HG03175 (cell line): Measurements from ENCODE around the gene MED15.
"Not testable (repeated sequence)": the region's sequence is repeated elsewhere in the genome, so short reads cannot be mapped to it uniquely, and the experiment has no call there.

ENCODE experiments used
- ATAC-seq: cut with Tn5 transposase; IDR thresholded peaks from one replicate; pipeline ENCODE4 v1.9.1; 2021; ENCODE audit warnings: mild to moderate bottlenecking, moderate library complexity; ENCODE audit not compliant: unreplicated experiment

MED15 gene

GRCh38 chr22:20507253-20508066 lies at the start of gene MED15:
Gene MED15, plus strand, starts transcription at chr22:20507610. Its CDS starts 69 bp downstream, at chr22:20507679.
- peak; percentile 88 for ATAC-seq

GRCh38 chr22:20458530-20459151 lies 48.8 kb upstream of the MED15 start:
- ATAC-seq: no peak

GRCh38 chr22:20459152-20459542 lies 48.3 kb upstream of the MED15 start:
- no peak for ATAC-seq

- no peak for ATAC-seq
Observed at GRCh38 chr22:20459862-20460261, 47.5 kb upstream of the MED15 start.

GRCh38 chr22:20463324-20464095 lies 43.9 kb upstream of the MED15 start:
- ATAC-seq: no peak

- ATAC-seq: no peak
Observed at GRCh38 chr22:20464096-20464614, 43.3 kb upstream of the MED15 start.

GRCh38 chr22:20464912-20465758 lies 42.3 kb upstream of the MED15 start:
- ATAC-seq: no peak

GRCh38 chr22:20465759-20466077 lies 41.7 kb upstream of the MED15 start:
- no peak for ATAC-seq

GRCh38 chr22:20466659-20467379 lies 40.6 kb upstream of the MED15 start:
- ATAC-seq: no peak

GRCh38 chr22:20469110-20469868 lies 38.1 kb upstream of the MED15 start:
- no peak for ATAC-seq

GRCh38 chr22:20470525-20470924 lies 36.9 kb upstream of the MED15 start:
- not testable (repeated sequence) for ATAC-seq

GRCh38 chr22:20471126-20471833 lies 36.1 kb upstream of the MED15 start:
- ATAC-seq: no peak

- no peak for ATAC-seq
Observed at GRCh38 chr22:20472629-20473442, 34.6 kb upstream of the MED15 start.

GRCh38 chr22:20475115-20475436 lies 32.3 kb upstream of the MED15 start:
- ATAC-seq: no peak

- ATAC-seq: not testable (repeated sequence)
Observed at GRCh38 chr22:20475569-20475968, 31.8 kb upstream of the MED15 start.

GRCh38 chr22:20478059-20478458 lies 29.4 kb upstream of the MED15 start:
- not testable (repeated sequence) for ATAC-seq

GRCh38 chr22:20479612-20480196 lies 27.7 kb upstream of the MED15 start:
- no peak for ATAC-seq

- ATAC-seq: not testable (repeated sequence)
Observed at GRCh38 chr22:20483143-20483506, 24.3 kb upstream of the MED15 start.
